Endothelial cell of umbilical vein (primary cell): ENCODE results near the gene ABLIM2. TPM values are rescaled to one million over a fixed set of nuclear protein-coding genes. Genes with fewer than 3 reads are reported as not detected.

Experiments
- BruUV-seq: library from RNA; stranded (reverse); fragments of 400-500 nt; replicated peaks from 2 replicates; lab custom pipeline; 2021; lab: Mats Ljungman, UMichigan
- CTCF ChIA-PET: fragments of 300-600, 350-600 bp; sonication (Branson Sonifier 250); formaldehyde crosslinking; loops from one replicate; lab custom pipeline; 2021; ENCODE audit warnings: antibody characterized with exemption, inconsistent platforms; lab: Charles Lee
- POLR2A ChIA-PET: fragments of 300-600, 350-600 bp; sonication (Branson Sonifier 250); formaldehyde crosslinking; loops from one replicate; lab custom pipeline; 2021; ENCODE audit warnings: antibody characterized with exemption, inconsistent platforms; lab: Charles Lee
- DNase-seq: peaks from one replicate; pipeline ENCODE4 v3.0.0-alpha.2; 2011; ENCODE audit warnings: low read depth, low spot score
- FAIRE-seq: peaks from 2 replicates; lab custom pipeline; 2011; peaks lifted over from hg19 to GRCh38; lab: Jason Lieb, UNC
- H2AFZ ChIP-seq: 2 replicates; pipeline ENCODE4 v1.6.0; 2012; ENCODE audit warnings: low read depth, low read length, control low read depth, inconsistent platforms
- H3K27ac ChIP-seq: 2 replicates; pipeline ENCODE4 v1.5.1; 2011; ENCODE audit warnings: low read depth, mild to moderate bottlenecking, control low read depth, low read length, moderate library complexity; ENCODE audit not compliant: insufficient read depth
- H3K27me3 ChIP-seq, 2 experiments: 2 replicates each; pipeline versions ENCODE4 v1.6.0 to v1.6.1; 2011; ENCODE audit warnings: low read length in 2 of 2, mixed read lengths in 1 of 2; ENCODE audit not compliant: control insufficient read depth in 2 of 2, insufficient read depth in 2 of 2
- H3K36me3 ChIP-seq, 2 experiments: 2 replicates in 1 of 2; 3 replicates in 1 of 2; pipeline ENCODE4 v1.5.1; 2011; ENCODE audit warnings: low read length in 2 of 2, mild to moderate bottlenecking in 1 of 2, moderate library complexity in 1 of 2; ENCODE audit not compliant: control insufficient read depth in 2 of 2, insufficient read depth in 2 of 2; ENCODE audit errors: extremely low read depth in 1 of 2
- H3K4me1 ChIP-seq: 3 replicates; pipeline ENCODE4 v1.5.1; 2011; ENCODE audit warnings: mild to moderate bottlenecking, low read length; ENCODE audit not compliant: control insufficient read depth, insufficient read depth; ENCODE audit errors: extremely low read depth
- H3K4me2 ChIP-seq: 2 replicates; pipeline ENCODE4 v1.6.1; 2011; ENCODE audit warnings: low read length, control low read depth, mixed read lengths; ENCODE audit not compliant: insufficient read depth
- H3K4me3 ChIP-seq, 3 experiments: fragments of 200-600 bp in 1 of 3; sonication (generic), shearing (Covaris generic) in 1 of 3; replicated peaks in 1 of 3; 2 replicates each; pipeline ENCODE4 v1.5.1; 2011 to 2016; ENCODE audit warnings: control low read depth in 3 of 3, low read length in 3 of 3, mild to moderate bottlenecking in 2 of 3, inconsistent platforms in 1 of 3, low read depth in 1 of 3, moderate library complexity in 1 of 3; ENCODE audit not compliant: insufficient read depth in 1 of 3
- H3K79me2 ChIP-seq: 2 replicates; pipeline ENCODE4 v1.6.0; 2012; ENCODE audit warnings: low read length, inconsistent platforms; ENCODE audit not compliant: control insufficient read depth, insufficient read depth
- H3K9ac ChIP-seq: replicated peaks from 2 replicates; pipeline ENCODE3; 2011; ENCODE audit warnings: low read length, control low read depth; ENCODE audit not compliant: insufficient read depth; ENCODE audit errors: extremely low read depth
- H3K9me1 ChIP-seq: replicated peaks from 3 replicates; pipeline ENCODE4 v1.6.0; 2011; ENCODE audit warnings: mild to moderate bottlenecking, low read length; ENCODE audit not compliant: control insufficient read depth, insufficient read depth; ENCODE audit errors: extremely low read depth
- H3K9me3 ChIP-seq: replicated peaks from 2 replicates; pipeline ENCODE4 v1.5.1; 2012; ENCODE audit warnings: low read length, inconsistent platforms; ENCODE audit not compliant: control insufficient read depth, insufficient read depth
- H4K20me1 ChIP-seq: replicated peaks from 2 replicates; pipeline ENCODE3; 2011; ENCODE audit warnings: mild to moderate bottlenecking, low read length; ENCODE audit not compliant: control insufficient read depth, insufficient read depth; ENCODE audit errors: extremely low read depth
- EZH2 ChIP-seq: IDR thresholded peaks from 2 replicates; pipeline ENCODE4 v1.6.1; 2012; ENCODE audit warnings: borderline replicate concordance, low read depth, mild to moderate bottlenecking, moderate library complexity, low read length, inconsistent platforms; ENCODE audit not compliant: severe bottlenecking
- FOS ChIP-seq: IDR thresholded peaks from 2 replicates; pipeline ENCODE4 v1.6.1; 2011; ENCODE audit warnings: mild to moderate bottlenecking, low read length, moderate library complexity, borderline replicate concordance; ENCODE audit not compliant: insufficient read depth
- GATA2 ChIP-seq: IDR thresholded peaks from 2 replicates; pipeline ENCODE4 v1.7.0; 2011; ENCODE audit warnings: low read depth, mild to moderate bottlenecking, moderate library complexity, mixed read lengths, low read length; ENCODE audit not compliant: insufficient read length, insufficient read depth
- JUN ChIP-seq: IDR thresholded peaks from 2 replicates; pipeline ENCODE4 v1.6.1; 2011; ENCODE audit warnings: borderline replicate concordance, low read depth; ENCODE audit not compliant: insufficient read length, insufficient read depth
- MYC ChIP-seq: IDR thresholded peaks from one replicate; pipeline ENCODE4 v1.6.1; 2011; ENCODE audit warnings: mild to moderate bottlenecking, low read depth, low read length
- POLR2A ChIP-seq: IDR thresholded peaks from 2 replicates; pipeline ENCODE4 v1.6.1; 2012; ENCODE audit warnings: low read depth, mild to moderate bottlenecking, control low read depth, low read length
- POLR2AphosphoS5 ChIP-seq: IDR thresholded peaks from 2 replicates; pipeline ENCODE4 v1.6.1; 2012; ENCODE audit warnings: low read depth, mild to moderate bottlenecking, control low read depth, low read length, moderate library complexity; ENCODE audit not compliant: insufficient read depth
- dilution Hi-C: fragments of 300-500 bp; cut with MboI; formaldehyde crosslinking; loops from one replicate; pipeline ENCODE4 v1.15.0; 2019; ENCODE audit warnings: low sequenced_read_pairs; ENCODE audit not compliant: extremely low pct_ligation_motif_present
- intact Hi-C: fragments of 100-400 bp; cut with micrococcal nuclease; formaldehyde crosslinking; loops from one replicate; pipeline ENCODE4 v1.10.0; 2022
- polyA plus RNA-seq, 4 experiments: library from polyadenylated mRNA; depleted of rRNA in 3 of 4; stranded (reverse) in 3 of 4; unstranded in 1 of 4; fragments of >200 nt; gene quantifications; 2 replicates each; pipeline versions ENCODE4 v1.2.1 to v1.2.3, GENCODE V29; 2011 to 2012; ENCODE audit warnings: missing spikeins in 1 of 4
- total RNA-seq: library from RNA; stranded (reverse); gene quantifications from 2 replicates; pipeline ENCODE4 v1.2.3, GENCODE V29; 2021
- TF ChIP-seq, protein P1 (sequence below): IDR thresholded peaks from 2 replicates; pipeline ENCODE4 v1.6.1; 2011; ENCODE audit not compliant: insufficient read depth, insufficient read length
- TF ChIP-seq, protein P2 (sequence below), 2 donors: IDR thresholded peaks; 1 replicate in 1 of 2; 2 replicates in 1 of 2; pipeline ENCODE4 v1.5.1; 2011; ENCODE audit warnings: low read length in 2 of 2, mild to moderate bottlenecking in 2 of 2, moderate library complexity in 2 of 2, control low read depth in 1 of 2, inconsistent platforms in 1 of 2, low read depth in 1 of 2; ENCODE audit not compliant: insufficient read depth in 1 of 2; ENCODE audit errors: extremely low read depth in 1 of 2

ABLIM2 gene
- total and polyA plus RNA-seq, 2 donors (not counting 3 experiments of a cell fraction or from before 2014, with no cell fraction given) = 0.28 to 0.66 TPM

DNA sequence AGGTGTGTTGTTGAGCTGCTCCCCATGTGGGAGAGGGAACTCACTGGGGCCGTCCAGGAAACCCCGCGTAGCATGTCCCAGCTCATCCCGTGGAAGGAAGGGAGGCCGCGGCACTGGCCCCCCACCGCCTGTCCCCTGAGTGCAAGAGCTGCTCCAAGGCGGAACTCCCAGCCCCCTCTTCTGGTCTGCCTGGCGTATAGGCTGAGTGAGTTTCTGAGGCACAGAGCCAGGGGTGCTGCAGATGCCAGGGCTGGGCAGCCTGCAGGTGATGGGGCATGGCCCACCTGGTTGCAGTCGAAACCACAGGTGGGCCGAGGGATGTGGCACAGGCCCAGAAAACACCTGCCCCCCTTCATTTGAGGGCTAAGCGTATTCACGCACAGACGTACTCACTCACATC lies 49.6 kb downstream of the ABLIM2 start:
- H3K9me3 ChIP-seq = no peaks in the 10 kb centered on the region
- ChIA-PET POLR2A (no interaction called here), CTCF (no interaction called here)
- H3K79me2 ChIP-seq = no peaks in the 10 kb centered on the region
- no peaks in the 10 kb centered on the region for H3K27me3 ChIP-seq
- no peaks in the 10 kb centered on the region for H4K20me1 ChIP-seq
- no TSS peak for BruUV-seq
- no peaks in the 10 kb centered on the region for H3K36me3 ChIP-seq
- H3K4me1 ChIP-seq = no peaks in the 10 kb centered on the region
- DNase-seq = no peak
- no peak for FAIRE-seq
- no peak overlapping the region for H2AFZ ChIP-seq
- H3K9ac ChIP-seq = no peak overlapping the region
- dilution Hi-C loops = no loop called here
- no peak overlapping the region for H3K4me2 ChIP-seq
- intact Hi-C loops = no loop called here
- H3K27ac ChIP-seq = no peak overlapping the region
- TF ChIP-seq POLR2AphosphoS5 (no peak), GATA2 (no peak), JUN (no peak), FOS (no peak), POLR2A (no peak), EZH2 (no peak), MYC (no peak)
- TF ChIP-seq, protein P1, sequence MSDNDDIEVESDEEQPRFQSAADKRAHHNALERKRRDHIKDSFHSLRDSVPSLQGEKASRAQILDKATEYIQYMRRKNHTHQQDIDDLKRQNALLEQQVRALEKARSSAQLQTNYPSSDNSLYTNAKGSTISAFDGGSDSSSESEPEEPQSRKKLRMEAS = no peak
- TF ChIP-seq, protein P2, sequence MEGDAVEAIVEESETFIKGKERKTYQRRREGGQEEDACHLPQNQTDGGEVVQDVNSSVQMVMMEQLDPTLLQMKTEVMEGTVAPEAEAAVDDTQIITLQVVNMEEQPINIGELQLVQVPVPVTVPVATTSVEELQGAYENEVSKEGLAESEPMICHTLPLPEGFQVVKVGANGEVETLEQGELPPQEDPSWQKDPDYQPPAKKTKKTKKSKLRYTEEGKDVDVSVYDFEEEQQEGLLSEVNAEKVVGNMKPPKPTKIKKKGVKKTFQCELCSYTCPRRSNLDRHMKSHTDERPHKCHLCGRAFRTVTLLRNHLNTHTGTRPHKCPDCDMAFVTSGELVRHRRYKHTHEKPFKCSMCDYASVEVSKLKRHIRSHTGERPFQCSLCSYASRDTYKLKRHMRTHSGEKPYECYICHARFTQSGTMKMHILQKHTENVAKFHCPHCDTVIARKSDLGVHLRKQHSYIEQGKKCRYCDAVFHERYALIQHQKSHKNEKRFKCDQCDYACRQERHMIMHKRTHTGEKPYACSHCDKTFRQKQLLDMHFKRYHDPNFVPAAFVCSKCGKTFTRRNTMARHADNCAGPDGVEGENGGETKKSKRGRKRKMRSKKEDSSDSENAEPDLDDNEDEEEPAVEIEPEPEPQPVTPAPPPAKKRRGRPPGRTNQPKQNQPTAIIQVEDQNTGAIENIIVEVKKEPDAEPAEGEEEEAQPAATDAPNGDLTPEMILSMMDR (IDR thresholded peaks at IDR 0.05; ENCODE audit: extremely low read depth in 1 of 2, insufficient read depth in 1 of 2, low read depth in 1 of 2, low read length in 2 of 2) = no peak
- H3K9me1 ChIP-seq = no peaks in the 10 kb centered on the region
- no peak overlapping the region for H3K4me3 ChIP-seq
